ENCODE data around the gene TSPAN11. TPM values are rescaled to one million over a fixed set of nuclear protein-coding genes. Genes with fewer than 3 reads are reported as not detected.

Gene TSPAN11
- total and polyA plus RNA-seq, 2 of the 8 experiments (the other 6 are each of a cell fraction or from before 2014, with no cell fraction given) = 3.9 to 8.2 TPM

- no peak for TF ChIP-seq TCF12 (IDR thresholded peaks at IDR 0.05; ENCODE audit: low read depth, low read length)
Observed at GRCh38 chr12:30955214-30955613, 28.7 kb downstream of the TSPAN11 start (continued).

Data from H1 (cell line).